Measurements from ENCODE around the gene PLA2G2F. TPM values are rescaled to one million over a fixed set of nuclear protein-coding genes. Genes with fewer than 3 reads are reported as not detected.

The PLA2G2F gene
- total and polyA plus RNA-seq, 2 of the 13 experiments (the other 11 are each of a cell fraction or from before 2014, with no cell fraction given), result not detected

- FAIRE-seq, result no peak
- intact Hi-C loops (cut with micrococcal nuclease; ENCODE audit: unreplicated experiment), result no loop called here
- no peak overlapping the region for H3K4me2 ChIP-seq (ENCODE audit: low read depth, low read length)
Measured at GRCh38 chr1:20137055-20137454, 2.1 kb upstream of the PLA2G2F start.

GRCh38 chr1:20137604-20138003 lies 1.5 kb upstream of the PLA2G2F start:
- Histone ChIP-seq H3K79me2 (ENCODE audit: insufficient read depth, low read length) (no peaks in the 10 kb centered on the region), H3K36me3 (replicated peaks in 1 of 2; ENCODE audit: control insufficient read depth in 1 of 2, insufficient read depth in 2 of 2, low read length in 2 of 2) (no peaks in the 10 kb centered on the region), H3K4me2 (ENCODE audit: low read depth, low read length) (no peak overlapping the region), H4K20me1 (ENCODE audit: insufficient read depth, low read length) (no peaks in the 10 kb centered on the region), H3K9ac (ENCODE audit: insufficient read depth, low read depth, low read length) (no peak overlapping the region), H2AFZ (ENCODE audit: low read length) (no peak overlapping the region), H3K27me3 (ENCODE audit: control insufficient read depth in 1 of 2, insufficient read depth in 2 of 2, low read length in 2 of 2) (peaks cover 2 to 15% of the 10 kb centered on the region in 2 experiments; a peak in 3 of 5 replicates), H3K27ac (ENCODE audit: extremely low read length, insufficient read depth, low read length) (no peak overlapping the region), H3K9me3 (ENCODE audit: low read length) (no peaks in the 10 kb centered on the region), H3K4me1 (ENCODE audit: insufficient read depth, low read length) (no peaks in the 10 kb centered on the region), H3K4me3 (replicated peaks in 1 of 3; ENCODE audit: insufficient read depth in 1 of 3, low read depth in 2 of 3, low read length in 3 of 3) (no peak overlapping the region)
- POLR2A ChIA-PET, result no interaction called here
- in situ Hi-C loops (cut with HindIII; ENCODE audit: extremely low pct_ligation_motif_present, low pct_unique_long_range_greater_than_20kb), result no loop called here
- no peak for TF ChIP-seq GATA4 (IDR thresholded peaks at IDR 0.05; ENCODE audit: borderline replicate concordance, low read depth)
- CTCF ChIA-PET (ENCODE audit: low intra/inter-chr PET ratio, low total read pairs), result no interaction called here
- DNase-seq (ENCODE audit: low spot score) (no peak), FAIRE-seq (no peak), ATAC-seq (no peak)
- BruUV-seq (replicated peaks), result no TSS peak
- intact Hi-C loops (cut with micrococcal nuclease; ENCODE audit: unreplicated experiment), result no loop called here
- 0% methylated on average over 1 of the region's 1 CpG for WGBS (ENCODE audit: low lambda C conversion rate)

More at GRCh38 chr1:20137055-20137454, 2.1 kb upstream of the PLA2G2F start:
- Histone ChIP-seq H3K9ac (ENCODE audit: insufficient read depth, low read depth, low read length) (no peak overlapping the region), H3K79me2 (ENCODE audit: insufficient read depth, low read length) (no peaks in the 10 kb centered on the region), H3K36me3 (replicated peaks in 1 of 2; ENCODE audit: control insufficient read depth in 1 of 2, insufficient read depth in 2 of 2, low read length in 2 of 2) (no peaks in the 10 kb centered on the region), H3K4me3 (replicated peaks in 1 of 3; ENCODE audit: insufficient read depth in 1 of 3, low read depth in 2 of 3, low read length in 3 of 3) (no peak overlapping the region), H3K27me3 (ENCODE audit: control insufficient read depth in 1 of 2, insufficient read depth in 2 of 2, low read length in 2 of 2) (0 out of 5 replicates have a peak, but pooled peaks cover 1 to 12% of the 10 kb centered on the region in 2 experiments), H3K9me3 (ENCODE audit: low read length) (no peaks in the 10 kb centered on the region), H4K20me1 (ENCODE audit: insufficient read depth, low read length) (no peaks in the 10 kb centered on the region), H3K4me1 (ENCODE audit: insufficient read depth, low read length) (no peaks in the 10 kb centered on the region), H2AFZ (ENCODE audit: low read length) (no peak overlapping the region), H3K27ac (ENCODE audit: extremely low read length, insufficient read depth, low read length) (no peak overlapping the region)
- ChIA-PET CTCF (ENCODE audit: low intra/inter-chr PET ratio, low total read pairs) (no interaction called here), POLR2A (no interaction called here)
- no TSS peak for BruUV-seq (replicated peaks)
- TF ChIP-seq STAG1 (CRISPR knock-in tag; IDR thresholded peaks at IDR 0.05) (no peak), NPAS2 (CRISPR knock-in tag; IDR thresholded peaks at IDR 0.05; ENCODE audit: borderline replicate concordance) (no peak), ZBTB7B (CRISPR knock-in tag; IDR thresholded peaks at IDR 0.05) (no peak), HDAC6 (IDR thresholded peaks at IDR 0.05; ENCODE audit: low read depth, low read length) (no peak), ZMAT3 (CRISPR knock-in tag; conservative IDR thresholded peaks at IDR 0.05) (no peak), SMYD3 (CRISPR knock-in tag; IDR thresholded peaks at IDR 0.05) (no peak), ZNF441 (CRISPR knock-in tag; IDR thresholded peaks at IDR 0.05; ENCODE audit: borderline replicate concordance) (no peak), ELF4 (CRISPR knock-in tag; IDR thresholded peaks at IDR 0.05; ENCODE audit: borderline replicate concordance) (no peak)
- DNase-seq (ENCODE audit: low spot score) (no peak), ATAC-seq (no peak)
- in situ Hi-C loops (cut with HindIII; ENCODE audit: extremely low pct_ligation_motif_present, low pct_unique_long_range_greater_than_20kb), result no loop called here
- WGBS (ENCODE audit: low lambda C conversion rate), result 8% methylated on average over 4 of the region's 4 CpGs
